GM12878 (cell line): ENCODE results near the gene RND1. TPM values are rescaled to one million over a fixed set of nuclear protein-coding genes. Genes with fewer than 3 reads are reported as not detected.
"Not testable (repeated sequence)": the region's sequence is repeated elsewhere in the genome, so short reads cannot be mapped to it uniquely, and the experiment has no call there.

Source experiments
- ATAC-seq: fragments of 200-7000 bp; cut with Tn5 transposase; 3 replicates; pipeline ENCODE4 v1.9.1; 2020; ENCODE audit warnings: mild to moderate bottlenecking, moderate library complexity
- BruUV-seq: library from RNA; stranded (reverse); fragments of 400-500 nt; replicated peaks from 2 replicates; lab custom pipeline; 2021; lab: Mats Ljungman, UMichigan
- CTCF ChIA-PET: fragments of 300-600 bp; sonication (Branson Sonifier 250); formaldehyde crosslinking; extraction: SDS; loops from one replicate; lab custom pipeline; 2021; ENCODE audit warnings: inconsistent platforms; lab: Yijun Ruan, JAX
- POLR2A ChIA-PET: fragments of 350-600 bp; formaldehyde crosslinking; extraction: SDS; loops from one replicate; lab custom pipeline; 2021; ENCODE audit warnings: inconsistent platforms; lab: Charles Lee
- RAD21 ChIA-PET: fragments of 300-600 bp; sonication (Branson Sonifier 250); formaldehyde crosslinking; loops from one replicate; lab custom pipeline; 2023; ENCODE audit warnings: antibody characterized with exemption; ENCODE audit not compliant: unreplicated experiment; lab: Charles Lee
- SMC1A ChIA-PET: fragments of 300-600 bp; sonication (Branson Sonifier 250); formaldehyde crosslinking; loops from one replicate; lab custom pipeline; 2023; ENCODE audit not compliant: unreplicated experiment, uncharacterized antibody; lab: Charles Lee
- DNase-seq: peaks from one replicate; pipeline ENCODE4 v3.0.0-alpha.2; 2011; ENCODE audit warnings: low read depth, low spot score
- FAIRE-seq: peaks from 3 replicates; lab custom pipeline; 2011; peaks lifted over from hg19 to GRCh38; lab: Jason Lieb, UNC
- H2AFZ ChIP-seq: 2 replicates; pipeline ENCODE4 v1.6.0; 2011; ENCODE audit warnings: low read depth, low read length, control low read depth; ENCODE audit not compliant: control insufficient read depth
- H3K27ac ChIP-seq: 2 replicates; pipeline ENCODE4 v1.5.1; 2011; ENCODE audit warnings: control low read depth; ENCODE audit not compliant: control insufficient read depth, insufficient read depth
- H3K27me3 ChIP-seq, 2 experiments: replicated peaks in 1 of 2; 2 replicates each; pipeline versions ENCODE4 v1.6.0 to v1.6.1; 2011; ENCODE audit warnings: low read length in 1 of 2; ENCODE audit not compliant: control insufficient read depth in 2 of 2, insufficient read depth in 2 of 2
- H3K36me3 ChIP-seq, 2 experiments: 2 replicates each; pipeline ENCODE4 v1.5.1; 2011; ENCODE audit warnings: low read length in 1 of 2; ENCODE audit not compliant: control insufficient read depth in 2 of 2, insufficient read depth in 2 of 2
- H3K4me1 ChIP-seq: 2 replicates; pipeline ENCODE4 v1.6.1; 2011; ENCODE audit warnings: mild to moderate bottlenecking, low read length, moderate library complexity, mixed read lengths; ENCODE audit not compliant: control insufficient read depth, insufficient read depth
- H3K4me2 ChIP-seq: 2 replicates; pipeline ENCODE4 v1.6.0; 2011; ENCODE audit warnings: control low read depth; ENCODE audit not compliant: control insufficient read depth, insufficient read depth
- H3K4me3 ChIP-seq: fragments of 200-600 bp; sonication (generic); 2 replicates; pipeline ENCODE4 v1.5.1; 2016
- H3K79me2 ChIP-seq: 2 replicates; pipeline ENCODE4 v1.6.0; 2011; ENCODE audit warnings: low read length; ENCODE audit not compliant: control insufficient read depth, insufficient read depth
- H3K9ac ChIP-seq: 2 replicates; pipeline ENCODE4 v1.8.0; 2011; ENCODE audit warnings: low read length, control low read depth, mixed read lengths; ENCODE audit not compliant: control insufficient read depth, insufficient read depth
- H3K9me3 ChIP-seq: replicated peaks from 3 replicates; pipeline ENCODE4 v1.5.1; 2011; ENCODE audit warnings: mild to moderate bottlenecking, low read length; ENCODE audit not compliant: control insufficient read depth, insufficient read depth
- H4K20me1 ChIP-seq: 2 replicates; pipeline ENCODE4 v1.6.0; 2011; ENCODE audit not compliant: control insufficient read depth, insufficient read depth
- CBX3 ChIP-seq: fragments of 200-600 bp; sonication (generic); IDR thresholded peaks from 2 replicates; pipeline ENCODE4 v1.6.1; 2016; ENCODE audit warnings: low read depth, borderline replicate concordance
- CUX1 ChIP-seq: IDR thresholded peaks from 2 replicates; pipeline ENCODE4 v1.6.1; 2012; ENCODE audit warnings: improper control_type of control experiment, low read depth, low read length; ENCODE audit not compliant: insufficient replicate concordance
- KLF5 ChIP-seq: fragments of 450-650 bp; IDR thresholded peaks from 2 replicates; pipeline ENCODE4 v1.6.1; 2014; ENCODE audit warnings: mild to moderate bottlenecking; ENCODE audit not compliant: partially characterized antibody
- PAX5 ChIP-seq: IDR thresholded peaks from 2 replicates; pipeline ENCODE4 v1.6.1; 2011; ENCODE audit warnings: low read depth, low read length, borderline replicate concordance
- RAD21 ChIP-seq: IDR thresholded peaks from 2 replicates; pipeline ENCODE4 v1.6.1; 2011; ENCODE audit warnings: mild to moderate bottlenecking, low read depth, low read length, moderate library complexity; ENCODE audit not compliant: insufficient read depth
- SIX5 ChIP-seq: IDR thresholded peaks from 2 replicates; pipeline ENCODE4 v1.6.1; 2011; ENCODE audit warnings: mild to moderate bottlenecking, low read depth, low read length, moderate library complexity; ENCODE audit not compliant: severe bottlenecking
- SMAD5 ChIP-seq: IDR thresholded peaks from 2 replicates; pipeline ENCODE4 v1.6.1; 2016; ENCODE audit warnings: antibody characterized with exemption, low read depth
- SMC3 ChIP-seq: IDR thresholded peaks from 2 replicates; pipeline ENCODE4 v1.6.1; 2011; ENCODE audit warnings: low read length, improper control_type of control experiment, borderline replicate concordance
- WGBS: methylation state at CpG from one replicate; pipeline ENCODE4 v1.1.6; 2016; ENCODE audit warnings: low lambda C conversion rate; ENCODE audit not compliant: insufficient replicate concordance, insufficient coverage; ENCODE audit errors: missing lambda C conversion rate; 5-methylcytosine and 5-hydroxymethylcytosine counted together
- in situ Hi-C: fragments of 300-500 bp; cut with MboI; formaldehyde crosslinking; loops from 9 replicates; pipeline ENCODE4 v1.14.3; 2018; ENCODE audit warnings: mixed read lengths
- intact Hi-C: fragments of 100-400 bp; cut with micrococcal nuclease; formaldehyde crosslinking; loops from one replicate; pipeline ENCODE4 v1.14.2; 2022; ENCODE audit not compliant: unreplicated experiment
- polyA plus RNA-seq, 11 experiments: library from polyadenylated mRNA; depleted of rRNA in 4 of 11; unstranded in 6 of 11; stranded (reverse) in 5 of 11; fragments of >200 nt; fragmentation: Nextera tagmentation in 4 of 11; fragmentation: Illumina TruSeq in 1 of 11; extraction: Ambion mirVana in 4 of 11; extraction: Trizol in 1 of 11; gene quantifications; 1 replicate in 1 of 11; 2 replicates in 10 of 11; pipeline versions ENCODE4 v1.2.1 to v1.2.3, GENCODE V29; 2011 to 2016; ENCODE audit warnings: inconsistent platforms in 2 of 11, missing spikeins in 2 of 11, low read depth in 1 of 11
- total RNA-seq, 4 experiments: library from RNA; depleted of rRNA in 3 of 4; stranded (reverse); fragments of >200 nt in 3 of 4; fragmentation: Illumina TruSeq in 1 of 4; extraction: Trizol in 1 of 4; gene quantifications; 2 replicates each; pipeline versions ENCODE4 v1.2.1 to v1.2.3, GENCODE V29; 2013 to 2021

Gene RND1
- total and polyA plus RNA-seq, 10 of the 15 experiments (the other 5 are each of a cell fraction or from before 2014, with no cell fraction given): 0.24 to 5.1 (median 1.5) TPM

GRCh38 chr12:48851883-48852733, 13.6 kb downstream of the RND1 start, which contains the start of gene DDX23 (continued):
- no peak for TF ChIP-seq CUX1
- no peak for TF ChIP-seq CBX3
- TF ChIP-seq SMAD5: peak; percentile 73; the same call in 1 of the 2 replicates
- TF ChIP-seq SIX5: peak; percentile 100
- TF ChIP-seq RAD21: no peak
- no peak for TF ChIP-seq SMC3
- TF ChIP-seq KLF5: no peak
- TF ChIP-seq PAX5: peak; percentile 60; the same call in 1 of the 2 replicates

- POLR2A ChIA-PET, H4K20me1 ChIP-seq, ATAC-seq, in situ Hi-C loops, H3K79me2 ChIP-seq, CTCF ChIA-PET, H2AFZ ChIP-seq, SMC1A ChIA-PET, RAD21 ChIA-PET, H3K4me1 ChIP-seq, DNase-seq, H3K9me3 ChIP-seq, H3K4me2 ChIP-seq, H3K4me3 ChIP-seq, H3K9ac ChIP-seq, H3K27ac ChIP-seq, H3K27me3 ChIP-seq, FAIRE-seq, BruUV-seq, intact Hi-C loops: not testable (repeated sequence)
- 97% methylated on average over 20 of the region's 29 CpGs for WGBS
- H3K36me3 ChIP-seq: peaks cover 15 to 26% of the 10 kb centered on the region in 2 experiments
Observed at GRCh38 chr12:48842021-48842420, 23.6 kb downstream of the RND1 start.
